MCF 10A (cell line): ENCODE results near the gene CLCNKB. TPM values are rescaled to one million over a fixed set of nuclear protein-coding genes. Genes with fewer than 3 reads are reported as not detected.

Experiments
- BruUV-seq: library from RNA; stranded (reverse); fragments of 400-500 nt; replicated peaks from 2 replicates; lab custom pipeline; 2021; lab: Mats Ljungman, UMichigan
- CTCF ChIA-PET: fragments of 300-600 bp; sonication (Branson Sonifier 250); formaldehyde crosslinking; extraction: SDS; loops from one replicate; lab custom pipeline; 2021; ENCODE audit warnings: antibody characterized with exemption, inconsistent platforms; lab: Yijun Ruan, JAX
- POLR2A ChIA-PET: fragments of 300-600, 350-650 bp; sonication (Branson Sonifier 250); formaldehyde crosslinking; extraction: SDS; loops from one replicate; lab custom pipeline; 2020; ENCODE audit warnings: antibody characterized with exemption, inconsistent platforms; lab: Yijun Ruan, JAX
- DNase-seq: peaks from one replicate; pipeline ENCODE4 v3.0.0-alpha.2; 2018; ENCODE audit not compliant: unreplicated experiment
- H3K27ac Mint-ChIP-seq: one replicate; pipeline ENCODE4 v1.8.0; 2022; ENCODE audit warnings: mild to moderate bottlenecking, low read depth, mixed read lengths; ENCODE audit not compliant: unreplicated experiment
- H3K27me3 Mint-ChIP-seq: one replicate; pipeline ENCODE4 v1.8.0; 2022; ENCODE audit warnings: mixed read lengths; ENCODE audit not compliant: insufficient read depth, unreplicated experiment
- H3K36me3 Mint-ChIP-seq: one replicate; pipeline ENCODE4 v1.8.0; 2022; ENCODE audit warnings: mild to moderate bottlenecking, moderate library complexity, mixed read lengths; ENCODE audit not compliant: insufficient read depth, unreplicated experiment
- H3K4me1 Mint-ChIP-seq: one replicate; pipeline ENCODE4 v1.8.0; 2022; ENCODE audit warnings: mixed read lengths; ENCODE audit not compliant: insufficient read depth, unreplicated experiment
- H3K4me3 Mint-ChIP-seq: one replicate; pipeline ENCODE4 v1.8.0; 2022; ENCODE audit warnings: mild to moderate bottlenecking, moderate library complexity, mixed read lengths; ENCODE audit not compliant: unreplicated experiment
- H3K9me3 Mint-ChIP-seq: one replicate; pipeline ENCODE4 v1.8.0; 2022; ENCODE audit warnings: mixed read lengths; ENCODE audit not compliant: unreplicated experiment
- CTCF ChIP-seq: fragments of 200-600 bp; IDR thresholded peaks from one replicate; pipeline ENCODE4 v1.8.0; 2022; ENCODE audit warnings: antibody characterized with exemption, mild to moderate bottlenecking; ENCODE audit not compliant: unreplicated experiment
- intact Hi-C: fragments of 100-400 bp; cut with micrococcal nuclease; formaldehyde crosslinking; loops from 2 replicates; pipeline ENCODE4 v1.14.1; 2022
- total RNA-seq: library from RNA; stranded (reverse); gene quantifications from 2 replicates; pipeline ENCODE4 v1.2.3, GENCODE V29; 2022

The CLCNKB gene
- total RNA-seq, 1 experiment from 2014 or later: not detected

- Mint-ChIP-seq H3K9me3 (no peaks in the 10 kb centered on the region), H3K4me3 (no peak overlapping the region), H3K4me1 (peaks cover 6% of the 10 kb centered on the region), H3K36me3 (no peaks in the 10 kb centered on the region), H3K27ac (no peak overlapping the region), H3K27me3 (peaks cover 16% of the 10 kb centered on the region)
- no peak for TF ChIP-seq CTCF
- CTCF ChIA-PET: interaction anchor here (0.5 to 1.2 kb wide), 7 partner anchors 10 to 744 kb away, joined by 3 to 4 read pairs (median 3); no protein-coding TSS in a partner anchor
- POLR2A ChIA-PET: interaction anchor here (0.6 to 0.9 kb wide), 2 partner anchors 9 to 303 kb away, joined by 3 to 4 read pairs; no protein-coding TSS in a partner anchor
- intact Hi-C loops: no loop called here
- BruUV-seq: no TSS peak
- DNase-seq: no peak
These were observed 25.0 kb downstream of the CLCNKB start for GRCh38 chr1:16068356-16069270.

GRCh38 chr1:16070640-16071355 lies 27.2 kb downstream of the CLCNKB start:
- intact Hi-C loops: no loop called here
- no peak overlapping the region for H3K4me3 Mint-ChIP-seq
- H3K9me3 Mint-ChIP-seq: no peaks in the 10 kb centered on the region
- H3K27ac Mint-ChIP-seq: no peak overlapping the region
- CTCF ChIA-PET: interaction anchor here (0.7 to 1.7 kb wide), 4 partner anchors 8 to 264 kb away, joined by 3 to 4 read pairs (median 3); no protein-coding TSS in a partner anchor
- no TSS peak for BruUV-seq
- TF ChIP-seq CTCF: no peak
- no peaks in the 10 kb centered on the region for H3K36me3 Mint-ChIP-seq
- POLR2A ChIA-PET: interaction anchor here (0.5 kb wide), 1 partner anchor 129 kb away, joined by 3 read pairs; no protein-coding TSS in a partner anchor
- peaks cover 22% of the 10 kb centered on the region for H3K4me1 Mint-ChIP-seq
- no peaks in the 10 kb centered on the region for H3K27me3 Mint-ChIP-seq
- DNase-seq: no peak

GRCh38 chr1:16071614-16072013 lies 28.0 kb downstream of the CLCNKB start:
- CTCF ChIA-PET: interaction anchor here (1.6 kb wide), 1 partner anchor 7 kb away, joined by 3 read pairs; no protein-coding TSS in a partner anchor
- BruUV-seq: no TSS peak
- Mint-ChIP-seq H3K9me3 (no peaks in the 10 kb centered on the region), H3K27me3 (no peaks in the 10 kb centered on the region), H3K4me1 (peaks cover 30% of the 10 kb centered on the region), H3K27ac (no peak overlapping the region), H3K36me3 (no peaks in the 10 kb centered on the region), H3K4me3 (no peak overlapping the region)
- DNase-seq: no peak
- no peak for TF ChIP-seq CTCF
- intact Hi-C loops: no loop called here
- POLR2A ChIA-PET: no interaction called here

- H3K27me3 Mint-ChIP-seq: no peaks in the 10 kb centered on the region
- peaks cover 35% of the 10 kb centered on the region for H3K4me1 Mint-ChIP-seq
- no peak for DNase-seq
- POLR2A ChIA-PET: no interaction called here
- H3K27ac Mint-ChIP-seq: no peak overlapping the region
- no TSS peak for BruUV-seq
- intact Hi-C loops: no loop called here
- H3K36me3 Mint-ChIP-seq: no peaks in the 10 kb centered on the region
- CTCF ChIA-PET: interaction anchor here (0.6 to 12.6 kb wide), 4 partner anchors 18 to 121 kb away, joined by 3 to 373 read pairs (median 4); no protein-coding TSS in a partner anchor
- H3K4me3 Mint-ChIP-seq: no peak overlapping the region
- TF ChIP-seq CTCF: no peak
- H3K9me3 Mint-ChIP-seq: no peaks in the 10 kb centered on the region
These were observed 28.5 kb downstream of the CLCNKB start for GRCh38 chr1:16072095-16072494.
